ACC112 (cell line): ENCODE measurements around the gene CHCT1.
"Not testable (repeated sequence)": the region's sequence is repeated elsewhere in the genome, so short reads cannot be mapped to it uniquely, and the experiment has no call there.

ENCODE experiments used
- H2AFZ ChIP-seq: fragments of 200-600 bp; sonication (generic); one replicate; pipeline ENCODE4 v1.6.0; 2017; ENCODE audit warnings: antibody characterized with exemption, low read length; ENCODE audit not compliant: unreplicated experiment
- H3K27ac ChIP-seq: fragments of 200-600 bp; sonication (generic); 2 replicates; pipeline ENCODE4 v1.5.1; 2014; ENCODE audit warnings: low read depth, mild to moderate bottlenecking, antibody characterized with exemption, low read length, moderate library complexity
- H3K27me3 ChIP-seq: fragments of 200-600 bp; sonication (generic); 2 replicates; pipeline ENCODE4 v1.6.1; 2014; ENCODE audit warnings: mild to moderate bottlenecking, antibody characterized with exemption, low read length, moderate library complexity, mixed read lengths; ENCODE audit not compliant: insufficient read depth
- H3K36me3 ChIP-seq: fragments of 200-600 bp; sonication (generic); 2 replicates; pipeline ENCODE4 v1.6.1; 2016; ENCODE audit warnings: mild to moderate bottlenecking, antibody characterized with exemption, low read length, moderate library complexity, mixed read lengths; ENCODE audit not compliant: insufficient read depth
- H3K4me1 ChIP-seq: fragments of 200-600 bp; sonication (generic); one replicate; pipeline ENCODE4 v1.6.1; 2016; ENCODE audit warnings: low read length, mixed read lengths; ENCODE audit not compliant: insufficient read depth, unreplicated experiment, control insufficient read depth
- H3K4me3 ChIP-seq: fragments of 200-600 bp; sonication (generic); 2 replicates; pipeline ENCODE4 v1.5.1; 2014; ENCODE audit warnings: mild to moderate bottlenecking, low read depth, low read length
- H3K79me2 ChIP-seq: fragments of 200-600 bp; sonication (generic); one replicate; pipeline ENCODE4 v1.6.0; 2016; ENCODE audit warnings: low read length; ENCODE audit not compliant: control insufficient read depth, unreplicated experiment, insufficient read depth

Gene CHCT1

DNA sequence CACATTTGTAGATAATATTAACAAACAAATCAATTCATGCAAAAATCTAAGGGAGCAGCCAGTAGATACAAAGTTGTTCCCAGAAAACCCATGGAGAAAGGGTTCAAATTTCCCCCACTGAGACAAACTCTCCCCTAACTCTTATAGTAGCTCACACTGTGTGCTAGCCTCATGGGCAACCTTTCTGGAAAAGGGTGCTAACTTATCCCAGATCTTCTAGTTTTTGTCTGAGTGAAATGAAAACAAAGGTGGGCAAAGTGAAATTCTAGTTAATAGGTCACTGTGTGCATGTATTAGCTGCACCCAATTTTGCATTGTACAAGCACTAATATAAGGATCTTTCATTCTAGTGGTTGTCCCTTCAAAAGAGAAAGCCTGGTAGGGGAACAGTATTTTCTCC is 20.5 kb upstream of the CHCT1 start:
- no peaks in the 10 kb centered on the region for H3K27me3 ChIP-seq
- no peak overlapping the region for H3K27ac ChIP-seq
- no peaks in the 10 kb centered on the region for H3K4me1 ChIP-seq
- no peak overlapping the region for H3K4me3 ChIP-seq
- H2AFZ ChIP-seq: no peak overlapping the region
- H3K79me2 ChIP-seq: no peaks in the 10 kb centered on the region
- no peaks in the 10 kb centered on the region for H3K36me3 ChIP-seq

DNA sequence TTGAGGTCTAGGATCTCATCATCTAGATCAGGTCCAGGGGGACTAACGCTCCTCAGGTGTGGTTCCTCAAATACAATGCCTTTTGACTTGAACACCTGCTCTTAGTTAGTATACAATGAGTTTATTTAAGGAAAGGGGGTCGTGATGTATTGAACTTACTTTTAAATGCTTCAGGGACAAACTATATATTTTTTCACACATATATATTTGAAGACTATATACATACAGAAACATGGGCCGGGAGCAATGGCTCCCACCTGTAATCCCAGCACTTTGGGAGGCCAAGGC is 18.8 kb upstream of the CHCT1 start:
- Histone ChIP-seq H3K79me2 (no peaks in the 10 kb centered on the region), H2AFZ (no peak overlapping the region), H3K4me3 (no peak overlapping the region), H3K27me3 (no peaks in the 10 kb centered on the region), H3K36me3 (no peaks in the 10 kb centered on the region), H3K4me1 (no peaks in the 10 kb centered on the region), H3K27ac (no peak overlapping the region)

DNA sequence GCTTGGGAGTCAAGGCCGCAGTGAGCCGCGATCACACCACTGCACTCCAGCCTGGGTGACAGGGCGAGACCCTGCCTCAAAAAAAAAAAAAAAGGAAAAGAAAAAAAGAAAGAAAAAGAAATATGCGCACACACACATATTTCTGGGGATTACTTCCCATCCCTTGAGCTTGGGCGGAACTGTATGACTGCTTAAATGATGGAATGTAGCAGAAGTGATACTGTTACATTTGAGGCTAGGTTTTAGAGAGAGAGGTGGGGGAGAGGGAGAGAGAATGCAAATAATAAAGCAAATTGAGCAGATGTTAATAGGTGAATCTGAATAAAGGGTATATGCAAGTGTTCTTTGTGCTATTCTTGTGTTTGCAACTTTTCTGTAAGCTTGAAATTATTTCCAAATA is 18.3 kb upstream of the CHCT1 start:
- Histone ChIP-seq H3K4me3 (no peak overlapping the region), H3K27me3 (no peaks in the 10 kb centered on the region), H3K79me2 (no peaks in the 10 kb centered on the region), H2AFZ (no peak overlapping the region), H3K4me1 (no peaks in the 10 kb centered on the region), H3K27ac (no peak overlapping the region), H3K36me3 (no peaks in the 10 kb centered on the region)

- Histone ChIP-seq H3K36me3 (no peaks in the 10 kb centered on the region), H3K27ac (no peak overlapping the region), H3K27me3 (no peaks in the 10 kb centered on the region), H2AFZ (no peak overlapping the region), H3K4me3 (no peak overlapping the region), H3K79me2 (no peaks in the 10 kb centered on the region), H3K4me1 (no peaks in the 10 kb centered on the region)
These were observed 15.4 kb upstream of the CHCT1 start for GRCh38 chr17:60406887-60407286.

- H3K27me3 ChIP-seq: no peaks in the 10 kb centered on the region
- H3K27ac ChIP-seq: no peak overlapping the region
- no peak overlapping the region for H3K4me3 ChIP-seq
- H3K36me3 ChIP-seq: no peaks in the 10 kb centered on the region
- no peak overlapping the region for H2AFZ ChIP-seq
- H3K4me1 ChIP-seq: no peaks in the 10 kb centered on the region
- no peaks in the 10 kb centered on the region for H3K79me2 ChIP-seq
These were observed 12.3 kb upstream of the CHCT1 start for GRCh38 chr17:60410001-60410400.

DNA sequence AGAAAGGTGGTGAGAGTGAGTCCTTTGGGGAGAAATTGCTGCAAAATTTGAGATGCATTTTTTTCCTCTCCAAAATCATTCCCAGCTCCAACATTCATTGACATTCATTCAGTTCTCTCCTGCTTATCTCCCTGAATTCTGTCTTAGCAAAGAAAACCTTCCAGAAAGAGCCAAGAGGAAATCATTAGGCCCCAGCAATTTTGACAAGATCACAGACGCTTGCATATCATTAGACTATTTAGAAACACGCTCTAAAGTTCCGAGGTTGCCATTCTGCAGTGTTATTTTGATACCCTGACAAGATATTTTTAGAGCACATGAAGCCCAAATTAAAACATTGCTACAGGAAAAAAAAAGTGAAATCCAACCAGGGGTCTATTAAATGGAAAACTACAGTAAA is 9.6 kb upstream of the CHCT1 start:
- Histone ChIP-seq H3K4me1 (no peaks in the 10 kb centered on the region), H3K4me3 (no peak overlapping the region), H3K27ac (no peak overlapping the region), H3K27me3 (no peaks in the 10 kb centered on the region), H2AFZ (no peak overlapping the region), H3K36me3 (no peaks in the 10 kb centered on the region), H3K79me2 (no peaks in the 10 kb centered on the region)

- no peak overlapping the region for H3K4me3 ChIP-seq
- no peaks in the 10 kb centered on the region for H3K4me1 ChIP-seq
- no peak overlapping the region for H2AFZ ChIP-seq
These were observed 7.1 kb upstream of the CHCT1 start for GRCh38 chr17:60415146-60415545.

DNA sequence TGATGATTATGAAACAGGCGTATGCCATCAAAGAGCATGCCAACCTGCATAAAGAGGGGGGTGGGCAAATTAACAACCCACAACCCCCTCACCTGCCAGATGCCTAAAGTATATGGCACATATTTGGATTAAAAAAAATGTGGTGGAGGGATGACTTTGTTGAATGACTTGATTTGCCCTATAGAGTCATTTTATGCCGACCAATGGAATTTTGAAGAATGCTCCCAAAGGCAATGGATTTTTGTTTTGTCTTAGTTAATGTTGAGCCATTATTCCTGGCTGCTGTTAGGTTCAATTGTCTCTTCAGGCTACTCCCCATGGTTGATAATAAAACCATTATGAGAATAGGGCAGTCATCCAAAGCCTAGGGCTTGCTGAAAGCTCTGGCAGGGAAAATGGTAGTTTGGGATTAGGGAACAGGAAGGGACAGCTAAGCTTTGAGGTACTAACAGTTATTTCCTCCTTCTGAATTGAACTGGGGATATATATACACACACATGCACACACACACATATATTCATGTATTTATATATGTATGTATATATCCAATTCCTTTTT is 5.8 kb upstream of the CHCT1 start:
- H3K4me1 ChIP-seq: peaks cover 5% of the 10 kb centered on the region
- H3K4me3 ChIP-seq: no peak overlapping the region
- no peaks in the 10 kb centered on the region for H3K36me3 ChIP-seq
- H3K27ac ChIP-seq: no peak overlapping the region
- no peak overlapping the region for H2AFZ ChIP-seq
- H3K79me2 ChIP-seq: no peaks in the 10 kb centered on the region
- no peaks in the 10 kb centered on the region for H3K27me3 ChIP-seq

More at GRCh38 chr17:60415146-60415545, 7.1 kb upstream of the CHCT1 start:
- Histone ChIP-seq H3K36me3 (no peaks in the 10 kb centered on the region), H3K27ac (no peak overlapping the region), H3K27me3 (no peaks in the 10 kb centered on the region), H3K79me2 (no peaks in the 10 kb centered on the region)

DNA sequence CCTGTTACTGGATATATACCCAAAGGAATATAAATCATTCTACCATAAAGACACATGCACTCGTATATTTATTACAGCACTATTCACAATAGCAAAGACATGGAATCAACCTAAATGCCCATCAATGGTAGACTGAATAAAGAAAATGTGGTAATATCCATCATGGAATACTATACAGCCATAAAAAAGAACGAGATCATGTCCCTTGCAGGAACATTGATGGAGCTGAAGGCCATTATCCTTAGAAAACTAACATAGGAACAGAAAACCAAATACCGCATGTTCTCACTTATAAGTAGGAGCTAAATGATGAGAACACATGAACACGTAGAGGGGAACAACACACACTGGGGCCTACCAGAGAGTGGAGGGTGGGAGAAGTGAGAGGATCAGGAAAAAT is 3.3 kb upstream of the CHCT1 start:
- not testable (repeated sequence) for H3K36me3 ChIP-seq, H3K27me3 ChIP-seq, H2AFZ ChIP-seq, H3K4me1 ChIP-seq, H3K27ac ChIP-seq, H3K79me2 ChIP-seq, H3K4me3 ChIP-seq

DNA sequence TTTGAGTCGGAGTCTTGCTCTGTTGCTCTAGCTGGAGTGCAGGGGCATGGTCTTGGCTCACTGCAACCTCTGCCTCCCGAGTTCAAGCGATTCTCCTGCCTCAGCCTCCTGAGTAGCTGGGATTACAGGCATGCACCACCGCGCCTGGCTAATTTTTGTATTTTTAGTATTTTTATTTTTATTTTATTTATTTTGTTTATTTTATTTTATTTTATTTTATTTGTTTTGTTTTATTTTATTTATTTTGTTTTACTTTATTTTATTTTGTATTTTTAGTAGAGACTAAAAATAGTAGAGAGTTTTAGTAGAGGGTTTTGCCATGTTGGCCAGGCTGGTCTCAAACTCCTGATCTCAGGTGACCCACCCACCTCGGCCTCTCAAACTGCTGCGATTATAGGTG is 2.4 kb upstream of the CHCT1 start:
- H3K4me1 ChIP-seq, H3K36me3 ChIP-seq: not testable (repeated sequence)

DNA sequence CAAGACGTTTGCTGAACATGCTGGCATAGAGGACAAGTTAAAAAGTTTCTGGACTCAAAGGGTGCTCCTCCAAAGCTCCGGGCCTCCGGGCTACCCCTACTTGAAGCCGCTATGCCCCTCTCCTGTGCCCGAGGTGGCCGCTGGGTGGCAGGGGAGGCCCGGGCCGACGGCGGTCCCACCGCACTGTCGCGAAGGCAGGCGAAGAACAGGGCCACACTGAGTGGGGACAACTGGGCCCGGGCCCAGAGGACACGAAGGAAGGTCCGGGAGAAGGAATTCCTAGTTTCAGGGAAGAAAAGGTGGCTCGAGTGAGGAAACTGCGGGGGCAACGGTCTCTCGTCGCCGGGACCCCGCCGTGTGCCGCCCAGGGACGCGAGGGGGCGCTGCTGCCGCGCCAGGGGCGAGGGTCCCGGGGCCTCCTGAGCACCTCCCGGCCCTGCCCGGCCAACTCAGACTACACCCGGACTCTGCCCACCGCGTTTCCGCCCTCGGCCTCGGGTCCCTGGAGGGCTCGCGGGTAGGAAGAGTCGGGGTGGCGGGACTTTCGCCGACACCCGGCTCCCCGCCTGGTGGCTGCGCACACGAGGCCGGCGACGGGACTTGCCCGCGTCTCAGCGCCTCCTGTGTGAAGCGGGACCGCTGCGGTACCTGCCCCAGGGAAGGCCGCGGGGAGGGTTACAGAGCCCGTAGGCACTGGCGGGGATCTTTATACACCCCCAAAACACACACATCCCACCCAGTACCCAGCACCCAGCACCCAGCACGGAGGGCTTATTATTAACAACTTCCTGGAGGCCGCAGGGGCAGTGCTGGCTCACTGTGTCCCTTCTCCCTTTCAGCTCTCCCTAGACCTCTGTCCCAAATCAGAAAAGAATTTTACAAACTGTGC is 772 bp upstream of the CHCT1 start:
- Histone ChIP-seq H3K27ac (no peak overlapping the region), H3K4me3 (peak overlapping the region; percentile 85), H3K79me2 (no peaks in the 10 kb centered on the region), H3K4me1 (peaks cover 5% of the 10 kb centered on the region), H2AFZ (peak overlapping the region; percentile 94), H3K27me3 (no peaks in the 10 kb centered on the region), H3K36me3 (no peaks in the 10 kb centered on the region)

More for the DNA sequence above, 2.4 kb upstream of the CHCT1 start:
- not testable (repeated sequence) for H3K27ac ChIP-seq, H3K27me3 ChIP-seq, H3K4me3 ChIP-seq, H2AFZ ChIP-seq, H3K79me2 ChIP-seq
